ENCODE data around the gene ZIC4.
A peak's percentile ranks its signal among the peaks of the same experiment; 100 is the strongest.

ZIC4 gene

GRCh38 chr3:147407498-147408187 is 1.3 kb upstream of the ZIC4 start:
- no peak for DNase-seq (ENCODE audit: low read depth in 1 of 2, low spot score in 1 of 2)
- in situ Hi-C loops (cut with HindIII; ENCODE audit: low pct_unique_long_range_greater_than_20kb, low sequenced_read_pairs) = no loop called here
- no peak for TF ChIP-seq JUND (IDR thresholded peaks at IDR 0.05; ENCODE audit: low read depth)

GRCh38 chr3:147407114-147407497 is 763 bp upstream of the ZIC4 start:
- TF ChIP-seq JUND (IDR thresholded peaks at IDR 0.05; ENCODE audit: low read depth) = no peak
- DNase-seq (ENCODE audit: low read depth in 1 of 2, low spot score in 1 of 2) = peak; percentile 53 to 86
- in situ Hi-C loops (cut with HindIII; ENCODE audit: low pct_unique_long_range_greater_than_20kb, low sequenced_read_pairs) = no loop called here

- DNase-seq (ENCODE audit: low read depth in 1 of 2, low spot score in 1 of 2) = no peak
- in situ Hi-C loops (cut with HindIII; ENCODE audit: low pct_unique_long_range_greater_than_20kb, low sequenced_read_pairs) = no loop called here
- no peak for TF ChIP-seq JUND (IDR thresholded peaks at IDR 0.05; ENCODE audit: low read depth)
Observed at GRCh38 chr3:147405231-147406027, 914 bp downstream of the ZIC4 start.

GRCh38 chr3:147404800-147405230 is 1.5 kb downstream of the ZIC4 start:
- in situ Hi-C loops (cut with HindIII; ENCODE audit: low pct_unique_long_range_greater_than_20kb, low sequenced_read_pairs) = no loop called here
- TF ChIP-seq JUND (IDR thresholded peaks at IDR 0.05; ENCODE audit: low read depth) = no peak
- DNase-seq (ENCODE audit: low read depth in 1 of 2, low spot score in 1 of 2) = no peak

- DNase-seq (ENCODE audit: low read depth in 1 of 2, low spot score in 1 of 2) = no peak
- TF ChIP-seq JUND (IDR thresholded peaks at IDR 0.05; ENCODE audit: low read depth) = no peak
- in situ Hi-C loops (cut with HindIII; ENCODE audit: low pct_unique_long_range_greater_than_20kb, low sequenced_read_pairs) = no loop called here
Observed at GRCh38 chr3:147404000-147404799, 2.1 kb downstream of the ZIC4 start.

GRCh38 chr3:147403511-147403910 is 2.8 kb downstream of the ZIC4 start:
- no peak for TF ChIP-seq JUND (IDR thresholded peaks at IDR 0.05; ENCODE audit: low read depth)
- in situ Hi-C loops (cut with HindIII; ENCODE audit: low pct_unique_long_range_greater_than_20kb, low sequenced_read_pairs) = no loop called here
- DNase-seq (ENCODE audit: low read depth in 1 of 2, low spot score in 1 of 2) = no peak

- DNase-seq (ENCODE audit: low read depth in 1 of 2, low spot score in 1 of 2) = no peak
- TF ChIP-seq JUND (IDR thresholded peaks at IDR 0.05; ENCODE audit: low read depth) = no peak
- in situ Hi-C loops (cut with HindIII; ENCODE audit: low pct_unique_long_range_greater_than_20kb, low sequenced_read_pairs) = no loop called here
Observed at GRCh38 chr3:147402159-147402558, 4.2 kb downstream of the ZIC4 start.

- no peak for TF ChIP-seq JUND (IDR thresholded peaks at IDR 0.05; ENCODE audit: low read depth)
- no peak for DNase-seq (ENCODE audit: low read depth in 1 of 2, low spot score in 1 of 2)
- in situ Hi-C loops (cut with HindIII; ENCODE audit: low pct_unique_long_range_greater_than_20kb, low sequenced_read_pairs) = no loop called here
Observed at GRCh38 chr3:147401421-147401820, 4.9 kb downstream of the ZIC4 start.

- in situ Hi-C loops (cut with HindIII; ENCODE audit: low pct_unique_long_range_greater_than_20kb, low sequenced_read_pairs) = no loop called here
- no peak for TF ChIP-seq JUND (IDR thresholded peaks at IDR 0.05; ENCODE audit: low read depth)
Observed at GRCh38 chr3:147400999-147401398, 5.3 kb downstream of the ZIC4 start.

GRCh38 chr3:147400111-147400510 is 6.2 kb downstream of the ZIC4 start:
- no peak for TF ChIP-seq JUND (IDR thresholded peaks at IDR 0.05; ENCODE audit: low read depth)
- in situ Hi-C loops (cut with HindIII; ENCODE audit: low pct_unique_long_range_greater_than_20kb, low sequenced_read_pairs) = no loop called here

More at GRCh38 chr3:147400999-147401398, 5.3 kb downstream of the ZIC4 start:
- no peak for DNase-seq (ENCODE audit: low read depth in 1 of 2, low spot score in 1 of 2)

GRCh38 chr3:147398813-147399534 is 7.4 kb downstream of the ZIC4 start:
- no peak for TF ChIP-seq JUND (IDR thresholded peaks at IDR 0.05; ENCODE audit: low read depth)
- in situ Hi-C loops (cut with HindIII; ENCODE audit: low pct_unique_long_range_greater_than_20kb, low sequenced_read_pairs) = no loop called here
- DNase-seq (ENCODE audit: low read depth in 1 of 2, low spot score in 1 of 2) = peak; percentile 38 to 61

More at GRCh38 chr3:147400111-147400510, 6.2 kb downstream of the ZIC4 start:
- DNase-seq (ENCODE audit: low read depth in 1 of 2, low spot score in 1 of 2) = no peak

All from T47D (cell line).